Stimulated activated naive CD4-positive, alpha-beta T cell (primary cell): ENCODE results near the gene ZNF708.
"Not testable (repeated sequence)": the region's sequence is repeated elsewhere in the genome, so short reads cannot be mapped to it uniquely, and the experiment has no call there.

Experiments
- DNase-seq, 6 experiments: peaks; one replicate each; lab custom pipeline; 2025; lab: John Stamatoyannopoulos, UW

Gene ZNF708

DNA sequence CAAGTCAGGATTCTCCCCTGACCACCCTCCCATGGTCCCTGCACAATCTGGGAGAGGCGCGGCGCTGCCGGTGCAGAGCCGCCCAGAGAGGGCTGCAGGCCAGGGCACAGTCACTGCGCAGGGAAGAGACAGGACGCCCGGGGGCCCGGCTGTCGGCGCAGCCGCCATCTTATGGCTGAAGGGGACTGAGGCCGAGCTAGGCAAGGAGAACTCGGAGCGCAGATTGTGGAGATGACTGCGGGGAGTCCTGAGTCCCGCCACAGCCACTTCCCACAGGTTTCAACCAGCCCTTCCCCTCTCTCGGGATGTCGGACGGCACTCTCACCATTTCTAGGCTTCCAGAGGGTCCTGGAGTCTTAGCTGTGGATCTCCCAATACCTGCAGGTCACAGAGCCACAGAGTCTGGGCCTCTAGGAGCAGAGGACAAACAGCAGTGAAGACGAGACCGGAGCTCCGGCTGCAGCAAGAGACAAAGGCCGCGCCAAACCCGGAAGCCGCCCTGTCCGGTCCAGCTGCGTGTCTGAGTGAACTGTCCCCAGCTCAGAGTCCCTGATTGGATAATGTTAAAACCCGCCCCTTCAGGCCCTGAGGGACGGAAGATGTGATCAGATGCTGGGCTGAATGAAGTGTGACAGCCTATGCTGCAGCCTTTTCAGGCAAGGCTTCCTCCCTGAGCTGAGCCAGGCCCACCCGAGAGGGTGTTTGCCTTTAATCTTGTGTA lies at the start of gene ZNF708:
Gene ZNF708, minus strand, starts transcription at position 526 of the 721 bp plus-strand sequence. Its CDS starts 198 bp downstream, at position 328.
- DNase-seq: peak; percentile 40 to 91 (median 64)

- DNase-seq: no peak
Measured at GRCh38 chr19:21362291-21362690, 33.1 kb upstream of the ZNF708 start.

- DNase-seq: peak; percentile 53 to 81 (median 76)
Measured at GRCh38 chr19:21358768-21359451, 29.7 kb upstream of the ZNF708 start, which contains the start of gene ZNF738. Gene ZNF738 (plus strand): TSS chr19:21359000. CDS start chr19:21359141, 141 bp downstream.

- DNase-seq: no peak
Measured at GRCh38 chr19:21352830-21353229, 23.6 kb upstream of the ZNF708 start.

DNA sequence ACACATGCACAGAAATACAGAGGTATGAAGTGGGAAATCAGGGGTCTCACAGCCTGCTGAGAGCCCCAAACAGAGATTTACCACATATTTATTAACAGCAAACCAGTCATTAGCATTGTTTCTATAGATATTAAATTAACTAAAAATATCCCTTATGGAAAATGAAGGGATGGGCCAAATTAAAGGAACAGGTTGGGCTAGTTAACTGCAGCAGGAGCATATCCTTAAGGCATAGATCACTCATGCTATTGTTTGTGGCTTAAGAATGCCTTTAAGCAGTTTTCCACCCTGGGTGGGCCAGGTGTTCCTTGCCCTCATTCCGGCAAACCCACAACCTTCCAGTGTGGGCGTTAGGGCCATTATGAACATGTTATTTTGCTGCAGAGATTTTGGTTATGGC lies 15.6 kb upstream of the ZNF708 start:
- DNase-seq: not testable (repeated sequence)

DNA sequence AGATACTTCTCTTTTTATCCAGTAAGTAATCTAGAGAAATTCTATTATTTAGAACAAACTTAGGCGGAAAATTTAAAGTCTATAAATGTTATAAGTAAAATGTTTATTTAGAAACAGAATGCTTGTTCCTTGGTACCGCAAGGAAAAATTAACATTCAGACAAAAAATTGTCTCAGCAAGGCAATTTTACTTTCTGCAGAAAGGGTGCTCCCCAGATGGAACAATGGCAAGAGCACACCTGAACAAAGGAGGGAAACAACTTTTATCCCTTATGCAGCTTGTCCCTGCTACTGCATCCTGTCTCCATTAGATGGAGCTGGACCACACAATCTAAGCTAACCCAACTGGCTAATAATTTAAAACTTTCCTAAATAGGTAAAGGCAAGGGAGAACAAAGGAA lies 6.5 kb upstream of the ZNF708 start:
- DNase-seq: no peak

- peak in 1 of 6 experiments; percentile 33 for DNase-seq
Measured at GRCh38 chr19:21328406-21328805, 804 bp downstream of the ZNF708 start.

GRCh38 chr19:21326169-21326568 lies 3.0 kb downstream of the ZNF708 start:
- no peak for DNase-seq

GRCh38 chr19:21323000-21323399 lies 6.2 kb downstream of the ZNF708 start:
- no peak for DNase-seq

DNA sequence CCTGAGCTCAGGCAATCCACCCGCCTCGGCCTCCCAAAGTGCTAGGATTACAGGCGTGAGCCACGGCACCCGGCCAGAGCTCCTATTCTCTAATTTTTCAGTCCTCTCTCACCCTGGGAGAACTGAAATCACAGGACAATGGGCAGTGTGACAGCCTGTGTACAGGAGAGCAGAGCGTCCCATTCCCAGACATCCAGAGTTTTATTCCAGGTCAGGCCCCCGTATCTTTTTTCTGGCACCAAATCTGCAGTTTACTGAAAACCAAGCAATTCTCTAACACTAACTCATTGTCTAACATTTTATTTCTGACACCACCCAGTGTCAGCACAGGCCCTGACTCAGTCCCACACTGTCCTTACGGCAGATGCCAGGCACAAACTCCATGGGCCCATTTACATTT lies 6.7 kb downstream of the ZNF708 start:
- DNase-seq: no peak

DNA sequence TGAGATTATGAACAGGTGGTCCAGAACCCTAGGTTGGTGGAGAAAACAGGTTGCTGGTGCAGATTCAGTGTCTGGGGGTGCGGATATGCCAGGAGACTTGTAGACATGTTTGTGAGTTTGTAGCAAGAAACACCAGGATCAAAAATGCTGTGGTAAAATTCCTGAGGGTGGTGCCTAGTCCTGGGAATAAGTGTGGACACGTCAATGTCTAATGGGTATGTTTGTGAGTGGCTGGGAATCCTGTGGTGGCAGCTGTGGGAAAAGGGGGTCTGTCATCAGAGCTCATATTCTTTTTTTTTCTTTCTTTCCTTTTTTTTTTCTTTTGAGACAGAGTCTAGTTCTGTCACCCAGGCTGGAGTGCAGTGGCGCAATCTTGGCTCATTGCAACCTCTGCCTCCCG lies 7.2 kb downstream of the ZNF708 start:
- DNase-seq: no peak

DNA sequence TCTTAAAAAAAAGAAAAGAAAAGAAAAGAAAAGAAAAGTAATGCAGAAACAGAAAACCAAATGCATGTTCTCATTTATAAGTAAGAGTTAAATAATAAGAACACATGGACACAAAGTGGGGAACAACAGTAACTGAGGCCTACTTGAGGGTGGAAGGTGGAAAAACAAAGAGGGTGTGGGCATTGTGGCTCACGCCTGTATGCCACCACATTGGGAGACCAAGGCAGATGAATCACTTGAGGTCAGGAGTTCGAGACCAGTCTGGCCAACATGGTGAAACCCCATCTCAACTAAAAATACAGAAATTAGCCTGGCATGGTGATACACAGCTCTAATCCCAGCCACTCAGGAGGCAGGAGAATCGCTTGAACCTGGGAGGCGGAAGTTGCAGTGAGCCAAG lies 8.1 kb downstream of the ZNF708 start:
- no peak for DNase-seq

- DNase-seq: no peak
Measured at GRCh38 chr19:21317821-21318220, 11.4 kb downstream of the ZNF708 start.

DNA sequence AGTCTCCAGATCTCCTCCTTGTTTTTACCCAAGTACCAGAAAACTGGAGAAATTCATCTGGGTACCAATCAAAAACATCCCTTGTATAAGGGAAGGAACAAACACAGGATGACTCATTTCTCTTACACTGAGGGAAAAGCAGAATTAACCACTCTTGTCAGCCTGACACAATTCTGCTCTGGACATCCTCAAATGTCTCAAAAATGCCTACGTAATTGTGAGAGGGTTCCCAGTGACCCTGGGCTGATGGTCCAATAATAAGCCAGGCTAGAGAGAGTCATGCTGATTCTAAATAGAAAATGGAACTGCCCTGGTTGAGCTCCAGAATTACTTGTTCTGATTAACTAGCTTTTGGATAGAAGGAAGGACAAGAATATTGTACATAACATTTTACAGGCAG lies 14.5 kb downstream of the ZNF708 start:
- DNase-seq: no peak

GRCh38 chr19:21312807-21313206 lies 16.4 kb downstream of the ZNF708 start:
- DNase-seq: not testable (repeated sequence)

DNA sequence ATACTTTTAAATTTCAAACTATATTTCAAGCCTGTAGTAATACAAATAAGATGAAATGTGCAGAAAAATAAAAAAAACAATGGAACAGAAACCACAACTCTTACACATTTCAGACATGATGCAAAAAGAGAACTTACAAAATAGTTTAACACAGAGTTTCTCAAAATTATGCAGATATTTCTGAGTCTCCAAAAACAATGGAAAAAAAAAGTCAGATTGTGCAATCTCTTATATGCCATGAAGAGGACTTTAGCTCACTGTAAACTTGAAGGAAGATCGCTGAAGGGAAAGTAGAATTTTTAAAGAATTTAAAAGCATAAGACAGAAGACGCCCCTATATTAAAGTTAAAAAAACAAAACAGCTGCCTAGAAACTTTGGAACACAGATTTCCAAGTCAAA lies 20.4 kb downstream of the ZNF708 start:
- DNase-seq: no peak

DNA sequence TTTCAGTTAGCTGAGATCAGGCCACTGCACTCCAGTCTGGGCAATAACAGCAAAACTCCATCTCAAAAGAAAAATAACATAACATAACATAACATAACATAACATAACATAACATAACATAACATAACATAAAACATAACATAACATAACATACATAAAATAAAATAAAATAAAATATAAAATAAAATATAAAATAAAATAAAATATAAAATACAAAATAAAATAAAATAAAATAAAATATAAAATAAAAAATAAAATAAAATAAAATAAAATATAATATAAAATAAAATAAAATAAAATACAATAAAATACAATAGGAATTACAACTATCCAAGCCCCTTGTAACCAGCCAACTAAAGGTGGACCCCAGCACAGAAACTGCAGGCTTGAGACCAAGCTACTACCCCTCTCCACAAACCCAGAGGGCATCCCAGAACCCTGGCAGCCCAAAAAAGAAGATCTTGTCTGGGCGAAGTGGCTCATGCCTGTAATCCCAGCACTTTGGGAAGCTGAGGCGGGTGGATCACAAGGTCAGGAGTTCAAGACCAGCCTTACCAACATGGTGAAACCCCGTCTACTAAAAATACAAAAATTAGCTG lies 22.2 kb downstream of the ZNF708 start:
- DNase-seq: not testable (repeated sequence)

- not testable (repeated sequence) for DNase-seq
Measured at GRCh38 chr19:21293768-21294167, 35.4 kb downstream of the ZNF708 start.

DNA sequence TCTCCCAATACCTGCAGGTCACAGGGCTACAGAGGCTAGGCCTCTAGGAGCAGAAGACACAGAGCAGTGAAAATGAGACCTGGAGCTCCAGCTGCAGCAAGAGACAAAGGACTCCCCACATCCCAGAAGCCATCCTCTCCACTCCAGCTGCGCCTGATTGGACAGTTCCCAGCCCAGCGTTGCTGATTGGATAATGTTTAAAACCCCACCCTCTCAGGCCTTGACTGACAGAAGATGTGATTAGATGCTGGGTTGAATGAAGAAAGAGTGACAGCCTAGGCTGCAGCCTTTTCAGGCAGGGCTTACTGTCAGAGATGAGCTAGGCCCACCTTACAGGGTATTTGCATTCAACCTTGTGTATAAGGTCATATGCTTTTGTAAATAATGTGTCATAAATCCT lies 59.4 kb downstream of the ZNF708 start:
- no peak for DNase-seq

DNA sequence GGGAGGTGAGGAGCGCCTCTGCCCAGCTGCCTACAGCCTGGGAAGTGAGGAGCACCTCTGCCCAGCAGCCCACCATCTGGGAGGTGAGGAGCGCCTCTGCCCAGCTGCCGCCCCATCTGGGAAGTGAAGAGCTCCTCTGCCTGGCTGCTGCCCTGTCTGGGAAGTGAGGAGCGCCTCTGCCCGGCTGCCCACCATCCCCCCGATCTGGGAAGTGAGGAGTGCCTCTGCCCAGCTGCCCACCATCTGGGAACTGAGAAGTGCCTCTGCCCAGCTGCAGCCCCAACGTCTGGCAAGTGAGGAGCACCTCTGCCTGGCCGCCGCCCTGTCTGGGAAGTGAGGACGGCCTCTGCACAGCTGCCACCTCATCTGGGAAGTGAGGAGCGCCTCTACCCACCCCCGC lies 64.3 kb downstream of the ZNF708 start:
- DNase-seq: no peak

GRCh38 chr19:21264416-21264815 lies 64.8 kb downstream of the ZNF708 start:
- no peak for DNase-seq

GRCh38 chr19:21260848-21261381 lies 68.3 kb downstream of the ZNF708 start:
- DNase-seq: not testable (repeated sequence)
